Stomach (tissue), 9 donors: Measurements from ENCODE around the gene GOLGA7B. TPM values are rescaled to one million over a fixed set of nuclear protein-coding genes. Genes with fewer than 3 reads are reported as not detected.

Experiments
- DNase-seq, 2 donors: peaks; one replicate each; pipeline versions ENCODE4 v3.0.0 to v3.0.0-alpha.2; 2013 to 2019
- H3K27ac ChIP-seq, 5 donors: fragments of 200-600 bp in 4 of 5; sonication (generic) in 4 of 5; one replicate each; pipeline ENCODE4 v1.5.1; 2013 to 2019; ENCODE audit warnings: mild to moderate bottlenecking in 1 of 5, moderate library complexity in 1 of 5
- H3K27me3 ChIP-seq, 3 donors: fragments of 200-600 bp; sonication (generic); one replicate each; pipeline ENCODE4 v1.5.1; 2017 to 2019; ENCODE audit warnings: mixed run types in 1 of 3
- H3K36me3 ChIP-seq, 4 donors: fragments of 200-600 bp; sonication (generic); 1 replicate in 3 of 4; 2 replicates in 1 of 4; pipeline ENCODE4 v1.5.1; 2016 to 2019
- H3K4me1 ChIP-seq, 4 donors: fragments of 200-600 bp; sonication (generic); one replicate each; pipeline ENCODE4 v1.5.1; 2016 to 2019
- H3K4me3 ChIP-seq, 4 donors: fragments of 200-600 bp; sonication (generic) in 3 of 4; one replicate each; pipeline ENCODE4 v1.5.1; 2016 to 2019; ENCODE audit warnings: mild to moderate bottlenecking in 1 of 4
- H3K9me3 ChIP-seq, 4 donors: fragments of 200-600 bp; sonication (generic); one replicate each; pipeline ENCODE4 v1.5.1; 2016 to 2019
- EP300 ChIP-seq: sonication (generic); formaldehyde crosslinking; IDR thresholded peaks from one replicate; pipeline ENCODE4 v1.6.1; 2017; ENCODE audit warnings: antibody characterized with exemption
- POLR2A ChIP-seq, 4 donors: fragments of 450-650 bp; IDR thresholded peaks; one replicate each; pipeline ENCODE4 v1.6.1; 2016; ENCODE audit warnings: antibody characterized with exemption in 4 of 4, control low read depth in 2 of 4, mild to moderate bottlenecking in 1 of 4, moderate library complexity in 1 of 4
- POLR2AphosphoS5 ChIP-seq, 3 donors: sonication (generic); formaldehyde crosslinking; IDR thresholded peaks; one replicate each; pipeline ENCODE4 v1.6.1; 2016; ENCODE audit warnings: antibody characterized with exemption in 3 of 3
- WGBS, 5 donors: extraction: QIAGEN DNeasy Blood & Tissue Kit in 3 of 5; methylation state at CpG; one replicate each; pipeline versions ENCODE4 v1.1.5 to v1.1.7; 2013 to 2018; 5-methylcytosine and 5-hydroxymethylcytosine counted together
- intact Hi-C: fragments of 100-400 bp; cut with DNase I; formaldehyde crosslinking; loops from one replicate; pipeline ENCODE4 v1.15.1; 2023; ENCODE audit warnings: low total_unique reads
- polyA plus RNA-seq, 3 donors: library from polyadenylated mRNA; stranded (reverse); fragments of 200-250 nt; gene quantifications; one replicate each; pipeline ENCODE4 v1.2.3, GENCODE V29; 2013
- total RNA-seq, 5 donors: library from RNA; depleted of rRNA; stranded (reverse); fragments of >200 nt; gene quantifications; one replicate each; pipeline versions ENCODE4 v1.1.0 to v1.2.3, GENCODE V29; 2014 to 2016
- TF ChIP-seq, protein P1 (sequence below), 7 experiments: fragments of 450-650 bp in 4 of 7; fragments of 200-600 bp in 3 of 7; sonication (generic) in 3 of 7; IDR thresholded peaks; one replicate each; pipeline ENCODE4 v1.5.1; 2016 to 2019; ENCODE audit warnings: antibody characterized with exemption in 7 of 7, control low read depth in 2 of 7, mild to moderate bottlenecking in 1 of 7
- donor health status: healthy with polysubstance abuse.
- donor health status: Bipolar disorder and iron deficiency.
- donor health status: healthy.

GOLGA7B gene
- total and polyA plus RNA-seq, 8 donors, result 0.31 to 2.8 (median 0.83) TPM

DNA sequence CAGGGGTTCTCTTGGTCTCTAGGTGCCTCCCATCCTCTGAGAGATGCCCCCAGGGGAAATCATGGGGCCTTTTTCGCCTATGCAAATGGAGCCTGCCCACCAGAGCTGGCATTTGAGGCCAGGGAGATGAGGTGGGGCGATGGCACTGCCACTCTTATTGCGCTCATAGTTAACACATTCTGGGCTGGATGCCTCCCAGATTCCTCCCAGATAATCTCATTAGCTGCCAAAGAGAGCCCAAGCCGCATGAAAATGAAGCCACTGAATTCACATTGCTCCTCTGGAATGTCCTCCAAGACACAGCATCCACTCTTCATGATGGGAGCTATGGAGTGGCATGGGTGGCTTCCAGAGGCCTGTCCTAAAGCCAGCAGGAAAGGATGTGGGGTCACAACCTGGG, 61.0 kb downstream of the GOLGA7B start:
- DNase-seq, result no peak
- peaks cover 4 to 8% (median 7%) of the 10 kb centered on the region in 4 donors for H3K4me1 ChIP-seq
- H3K9me3 ChIP-seq, result no peaks in the 10 kb centered on the region
- H3K36me3 ChIP-seq, result no peaks in the 10 kb centered on the region
- TF ChIP-seq POLR2AphosphoS5 (IDR thresholded peaks at IDR 0.05), result no peak
- TF ChIP-seq, protein P1, sequence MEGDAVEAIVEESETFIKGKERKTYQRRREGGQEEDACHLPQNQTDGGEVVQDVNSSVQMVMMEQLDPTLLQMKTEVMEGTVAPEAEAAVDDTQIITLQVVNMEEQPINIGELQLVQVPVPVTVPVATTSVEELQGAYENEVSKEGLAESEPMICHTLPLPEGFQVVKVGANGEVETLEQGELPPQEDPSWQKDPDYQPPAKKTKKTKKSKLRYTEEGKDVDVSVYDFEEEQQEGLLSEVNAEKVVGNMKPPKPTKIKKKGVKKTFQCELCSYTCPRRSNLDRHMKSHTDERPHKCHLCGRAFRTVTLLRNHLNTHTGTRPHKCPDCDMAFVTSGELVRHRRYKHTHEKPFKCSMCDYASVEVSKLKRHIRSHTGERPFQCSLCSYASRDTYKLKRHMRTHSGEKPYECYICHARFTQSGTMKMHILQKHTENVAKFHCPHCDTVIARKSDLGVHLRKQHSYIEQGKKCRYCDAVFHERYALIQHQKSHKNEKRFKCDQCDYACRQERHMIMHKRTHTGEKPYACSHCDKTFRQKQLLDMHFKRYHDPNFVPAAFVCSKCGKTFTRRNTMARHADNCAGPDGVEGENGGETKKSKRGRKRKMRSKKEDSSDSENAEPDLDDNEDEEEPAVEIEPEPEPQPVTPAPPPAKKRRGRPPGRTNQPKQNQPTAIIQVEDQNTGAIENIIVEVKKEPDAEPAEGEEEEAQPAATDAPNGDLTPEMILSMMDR (IDR thresholded peaks at IDR 0.05), result no peak
- peaks cover 0 to 65% (median 0%) of the 10 kb centered on the region in 3 donors for H3K27me3 ChIP-seq
- intact Hi-C loops, result loop anchor here (5.0 kb wide), 1 partner anchor 132 kb away; no protein-coding TSS in a partner anchor
- no peak overlapping the region for H3K4me3 ChIP-seq
- H3K27ac ChIP-seq, result no peak overlapping the region
- WGBS, 5 donors, result 73 to 83% (median 79%) methylated on average over 4 of the region's 4 CpGs

DNA sequence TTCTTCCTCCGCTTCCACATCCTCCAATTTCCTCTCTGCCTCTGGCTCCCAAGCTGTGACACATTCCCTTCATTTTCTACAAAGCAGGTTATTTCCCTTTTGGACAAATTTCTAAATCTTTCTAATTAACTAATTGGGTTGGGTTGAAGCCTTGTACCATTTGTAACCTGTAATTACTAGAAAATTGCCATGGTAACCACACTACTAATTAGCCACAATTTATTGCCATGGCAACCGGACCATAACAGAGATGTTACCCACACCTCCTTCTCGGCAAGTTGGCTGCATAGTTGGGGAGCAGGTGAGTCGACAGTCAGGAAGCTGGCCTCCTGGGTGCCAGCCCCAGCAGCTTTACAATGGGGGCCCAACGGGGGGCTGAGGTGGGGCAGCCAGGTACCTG, 61.6 kb downstream of the GOLGA7B start:
- TF ChIP-seq EP300, result no peak
- TF ChIP-seq POLR2A (IDR thresholded peaks at IDR 0.05), result no peak
- intact Hi-C loops, result loop anchor here (5.0 kb wide), 1 partner anchor 131 kb away; no protein-coding TSS in a partner anchor
- peaks cover 0 to 66% (median 0%) of the 10 kb centered on the region in 3 donors for H3K27me3 ChIP-seq
- H3K4me1 ChIP-seq, result peaks cover 4 to 12% (median 7%) of the 10 kb centered on the region in 4 donors
- no peak overlapping the region for H3K4me3 ChIP-seq
- WGBS, 5 donors, result 54 to 68% (median 57%) methylated on average over 5 of the region's 5 CpGs
- DNase-seq, result no peak
- H3K27ac ChIP-seq, result no peak overlapping the region
- no peaks in the 10 kb centered on the region for H3K9me3 ChIP-seq
- H3K36me3 ChIP-seq, result no peaks in the 10 kb centered on the region

DNA sequence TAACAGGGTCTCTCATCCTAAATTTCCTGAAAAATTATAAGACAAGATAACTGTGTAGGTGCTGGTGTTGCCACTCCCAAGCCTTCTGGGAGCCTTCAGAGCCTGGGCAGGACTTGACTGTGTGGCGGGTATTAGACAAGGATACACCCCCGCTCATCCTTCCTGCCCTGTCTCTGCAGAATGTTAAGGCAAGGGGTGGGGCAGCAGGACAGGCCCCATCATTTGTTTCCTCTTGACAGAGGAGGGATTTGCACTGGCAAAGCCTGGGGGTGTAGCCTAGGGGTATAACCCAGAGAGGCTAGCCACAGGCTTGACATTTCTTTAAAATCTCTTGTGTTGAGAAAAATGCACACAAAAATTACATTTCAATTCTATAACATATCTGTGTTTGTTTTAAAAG, 63.5 kb downstream of the GOLGA7B start:
- peaks cover 0 to 61% (median 0%) of the 10 kb centered on the region in 3 donors for H3K27me3 ChIP-seq
- TF ChIP-seq, protein P1 (IDR thresholded peaks at IDR 0.05), result no peak
- TF ChIP-seq EP300, result no peak
- TF ChIP-seq POLR2AphosphoS5 (IDR thresholded peaks at IDR 0.05), result no peak
- no peak for TF ChIP-seq POLR2A (IDR thresholded peaks at IDR 0.05)
- 59 to 100% (median 87%) methylated on average over 2 of the region's 2 CpGs for WGBS, 5 donors
- peaks cover 4 to 22% (median 13%) of the 10 kb centered on the region in 4 donors for H3K4me1 ChIP-seq
- no peak overlapping the region for H3K4me3 ChIP-seq
- no peaks in the 10 kb centered on the region for H3K9me3 ChIP-seq
- intact Hi-C loops, result loop anchor here (5.0 kb wide), 1 partner anchor 129 kb away; no protein-coding TSS in a partner anchor
- DNase-seq, result no peak
- no peak overlapping the region for H3K27ac ChIP-seq
- H3K36me3 ChIP-seq, result no peaks in the 10 kb centered on the region

DNA sequence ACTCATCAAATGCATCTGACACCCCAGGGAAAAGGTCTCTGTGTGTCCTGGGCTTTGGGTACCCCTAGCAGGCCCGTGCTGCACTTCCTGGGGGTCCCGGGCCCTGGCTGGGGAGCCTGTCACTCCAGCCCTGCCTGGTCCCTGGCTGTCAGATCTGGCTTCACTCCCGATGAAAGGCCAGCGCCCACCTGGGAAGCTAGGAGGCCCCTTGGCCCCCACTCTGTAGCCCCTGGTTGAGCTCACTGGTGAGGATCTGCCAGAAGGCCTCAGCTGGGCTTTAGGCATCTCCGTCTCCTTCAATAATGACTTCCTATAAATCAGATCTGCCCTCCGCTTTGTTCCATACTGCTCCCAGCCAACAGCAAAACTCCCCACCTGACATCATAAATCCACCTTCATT, 64.0 kb downstream of the GOLGA7B start:
- H3K4me1 ChIP-seq, result peaks cover 4 to 22% (median 13%) of the 10 kb centered on the region in 4 donors
- H3K4me3 ChIP-seq, result no peak overlapping the region
- TF ChIP-seq, protein P1 (IDR thresholded peaks at IDR 0.05), result no peak
- no peak for TF ChIP-seq POLR2AphosphoS5 (IDR thresholded peaks at IDR 0.05)
- no peak for TF ChIP-seq POLR2A (IDR thresholded peaks at IDR 0.05)
- no peak for TF ChIP-seq EP300
- H3K9me3 ChIP-seq, result no peaks in the 10 kb centered on the region
- no peak for DNase-seq
- intact Hi-C loops, result loop anchor here (5.0 kb wide), 1 partner anchor 129 kb away; no protein-coding TSS in a partner anchor
- 69 to 84% (median 80%) methylated on average over 6 of the region's 6 CpGs for WGBS, 5 donors
- H3K36me3 ChIP-seq, result no peaks in the 10 kb centered on the region
- no peak overlapping the region for H3K27ac ChIP-seq
- H3K27me3 ChIP-seq, result peaks cover 0 to 57% (median 0%) of the 10 kb centered on the region in 3 donors

DNA sequence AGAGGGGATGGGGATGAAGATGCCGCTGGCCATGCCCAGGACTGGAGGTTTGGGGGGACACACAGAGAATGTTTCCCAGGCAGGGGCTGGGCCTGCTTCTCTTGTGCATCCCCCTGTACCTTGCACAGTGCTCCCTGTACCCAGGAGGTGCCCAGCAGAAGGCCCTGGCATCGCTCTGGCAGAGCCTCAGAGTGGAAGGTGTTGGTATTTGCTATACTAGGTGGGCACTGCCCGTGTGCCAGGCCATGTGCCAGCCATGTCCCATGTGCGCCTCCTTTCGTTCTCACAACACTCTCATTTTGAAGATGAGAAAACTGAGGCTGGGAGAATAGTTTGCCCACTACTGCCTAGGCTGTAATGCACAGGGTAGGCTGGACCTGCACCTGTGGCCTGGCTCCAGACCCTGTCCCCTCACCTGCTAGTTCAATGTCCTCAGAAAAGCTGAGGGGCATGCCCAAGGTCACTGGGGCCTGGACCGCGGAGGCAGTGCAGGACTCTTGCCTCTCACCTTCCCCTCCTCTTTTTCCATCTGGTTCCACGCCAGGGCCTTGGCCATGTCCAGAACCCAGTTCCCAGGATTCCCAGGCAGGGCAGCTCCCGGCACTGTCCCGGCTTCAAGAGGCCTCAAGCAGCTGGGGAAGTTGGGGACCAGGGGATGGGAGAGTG, 64.7 kb downstream of the GOLGA7B start:
- no peak overlapping the region for H3K27ac ChIP-seq
- no peaks in the 10 kb centered on the region for H3K36me3 ChIP-seq
- TF ChIP-seq, protein P1 (IDR thresholded peaks at IDR 0.05), result no peak
- no peak for TF ChIP-seq EP300
- TF ChIP-seq POLR2AphosphoS5 (IDR thresholded peaks at IDR 0.05), result no peak
- TF ChIP-seq POLR2A (IDR thresholded peaks at IDR 0.05), result no peak
- peaks cover 4 to 22% (median 13%) of the 10 kb centered on the region in 4 donors for H3K4me1 ChIP-seq
- H3K27me3 ChIP-seq, result peaks cover 0 to 57% (median 0%) of the 10 kb centered on the region in 3 donors
- intact Hi-C loops, result loop anchor here (5.0 kb wide), 1 partner anchor 128 kb away; no protein-coding TSS in a partner anchor
- WGBS, 5 donors, result 43 to 50% (median 46%) methylated on average over 8 to 10 of the region's 10 CpGs
- no peaks in the 10 kb centered on the region for H3K9me3 ChIP-seq
- DNase-seq, result no peak
- peak overlapping the region in 1 of 4 donors; percentile 1 for H3K4me3 ChIP-seq
